ENCODE results near the gene VIPR1. TPM values are rescaled to one million over a fixed set of nuclear protein-coding genes. Genes with fewer than 3 reads are reported as not detected.
A peak's percentile ranks its signal among the peaks of the same experiment; 100 is the strongest.

Gene VIPR1
- total and polyA plus RNA-seq, 2 donors (not counting 1 experiment from before 2014, with no cell fraction given), result 0.11 TPM; not detected in 1

DNA sequence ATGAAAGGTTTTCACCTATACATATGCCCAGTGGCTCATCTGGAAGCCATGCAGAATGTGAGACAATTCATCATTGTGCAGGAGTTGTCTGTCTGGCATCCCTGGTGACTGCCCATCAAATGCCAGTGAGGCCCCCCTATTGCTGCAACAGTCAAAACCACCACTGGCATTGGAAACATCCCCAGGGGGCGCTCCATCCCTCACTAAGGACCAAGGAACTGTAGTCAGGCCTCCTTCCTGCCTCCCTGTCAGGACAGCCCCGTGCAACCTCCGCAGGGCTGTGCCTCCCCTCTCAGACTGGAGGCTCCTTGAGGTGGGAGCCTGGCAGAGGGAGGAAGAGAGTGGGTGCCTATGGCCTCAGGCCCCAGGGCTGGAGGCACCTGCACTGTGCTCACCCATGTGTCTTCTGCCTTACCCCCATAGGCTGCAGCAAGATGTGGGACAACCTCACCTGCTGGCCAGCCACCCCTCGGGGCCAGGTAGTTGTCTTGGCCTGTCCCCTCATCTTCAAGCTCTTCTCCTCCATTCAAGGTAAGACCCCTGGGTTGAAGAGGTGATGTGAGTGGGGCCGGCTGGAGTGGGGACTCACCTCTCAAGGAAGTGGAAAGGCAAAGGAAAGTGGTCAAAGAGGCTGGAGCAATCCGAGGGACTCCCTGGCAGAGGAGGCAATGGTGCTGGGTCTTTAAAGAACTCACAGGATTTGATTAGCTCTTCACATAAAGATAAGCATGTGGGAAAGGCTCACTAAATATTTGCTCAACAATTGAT lies 16.5 kb downstream of the VIPR1 start:
- no peaks in the 10 kb centered on the region for H3K27me3 ChIP-seq (ENCODE audit: control insufficient read depth, insufficient read depth, low read length)
- no peaks in the 10 kb centered on the region for H3K9me3 ChIP-seq (ENCODE audit: control insufficient read depth, insufficient read depth, low read depth, low read length)
- H2AFZ ChIP-seq (ENCODE audit: low read length), result no peak overlapping the region
- H3K9ac ChIP-seq (ENCODE audit: insufficient read depth, low read length), result no peak overlapping the region
- H3K4me3 ChIP-seq (replicated peaks in 1 of 4; ENCODE audit: control extremely low read depth in 1 of 4, insufficient read depth in 1 of 4, low read depth in 3 of 4, low read length in 4 of 4), result no peak overlapping the region
- no peaks in the 10 kb centered on the region for H3K79me2 ChIP-seq (ENCODE audit: control insufficient read depth, insufficient read depth, low read length)
- H3K4me1 ChIP-seq (ENCODE audit: control insufficient read depth, extremely low read depth, insufficient read depth, low read length), result no peaks in the 10 kb centered on the region
- no peaks in the 10 kb centered on the region for H3K36me3 ChIP-seq (ENCODE audit: control insufficient read depth, insufficient read depth, low read length)
- no peak overlapping the region for H3K27ac ChIP-seq (ENCODE audit: insufficient read depth, low read length)
- TF ChIP-seq EZH2 (IDR thresholded peaks at IDR 0.05; ENCODE audit: low read length, missing control alignments), result no peak
- peak in 1 of 2 donors; percentile 9 for TF ChIP-seq CTCF (conservative IDR thresholded peaks at IDR 0.05 in 1 of 2, IDR thresholded peaks at IDR 0.05 in 1 of 2; ENCODE audit: low read depth in 1 of 2, low read length in 2 of 2)
- no peak overlapping the region for H3K4me2 ChIP-seq (ENCODE audit: extremely low read depth, insufficient read depth, low read length)
- no peaks in the 10 kb centered on the region for H4K20me1 ChIP-seq (ENCODE audit: control insufficient read depth, extremely low read depth, insufficient read depth, low read length)
- no peak for DNase-seq (ENCODE audit: low read depth in 2 of 2)

DNA sequence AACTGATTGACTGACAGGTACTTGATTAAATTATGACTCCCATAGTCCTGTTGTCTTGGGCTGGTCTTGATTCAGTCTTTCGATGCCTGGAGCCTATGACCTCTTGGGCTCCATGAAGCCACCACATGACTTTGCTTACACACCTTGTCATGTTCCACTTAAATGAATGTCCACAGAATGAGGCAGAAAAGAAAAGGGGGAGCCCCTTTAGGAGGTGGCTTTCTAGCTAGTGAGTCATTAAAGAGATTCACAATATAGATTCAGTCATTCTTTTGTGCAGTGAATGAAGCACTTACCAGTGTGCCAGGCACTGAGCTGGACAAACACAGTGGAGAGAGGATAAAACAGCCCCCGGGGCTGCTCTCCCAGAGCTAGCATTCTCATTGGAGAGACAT lies 17.1 kb downstream of the VIPR1 start:
- H3K4me3 ChIP-seq (replicated peaks in 1 of 4; ENCODE audit: control extremely low read depth in 1 of 4, insufficient read depth in 1 of 4, low read depth in 3 of 4, low read length in 4 of 4), result no peak overlapping the region
- DNase-seq (ENCODE audit: low read depth in 2 of 2), result no peak

DNA sequence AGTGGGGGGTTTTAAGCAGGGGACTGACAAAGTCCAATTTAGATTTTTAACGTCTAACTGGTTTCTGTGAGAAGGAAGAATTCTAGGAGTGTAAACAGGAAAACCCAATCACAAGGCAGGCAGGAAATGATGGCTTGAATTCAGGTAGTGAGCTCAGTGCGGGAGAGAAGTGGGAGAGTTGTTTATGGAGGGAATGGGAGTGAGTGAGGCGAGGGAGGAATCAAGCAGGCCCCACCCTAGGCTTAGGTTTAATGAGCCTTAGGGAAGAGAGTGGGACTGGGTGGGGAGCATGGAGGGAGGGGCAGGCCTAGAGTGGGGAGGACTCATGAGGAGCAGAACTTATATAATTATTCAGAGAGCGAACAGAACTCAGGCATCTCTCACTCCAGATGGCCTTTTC lies 17.9 kb downstream of the VIPR1 start:
- H3K9me3 ChIP-seq (ENCODE audit: control insufficient read depth, insufficient read depth, low read depth, low read length), result no peaks in the 10 kb centered on the region
- no peak overlapping the region for H3K4me2 ChIP-seq (ENCODE audit: extremely low read depth, insufficient read depth, low read length)
- no peaks in the 10 kb centered on the region for H3K36me3 ChIP-seq (ENCODE audit: control insufficient read depth, insufficient read depth, low read length)
- no peaks in the 10 kb centered on the region for H3K79me2 ChIP-seq (ENCODE audit: control insufficient read depth, insufficient read depth, low read length)
- no peak overlapping the region for H3K27ac ChIP-seq (ENCODE audit: insufficient read depth, low read length)
- H3K27me3 ChIP-seq (ENCODE audit: control insufficient read depth, insufficient read depth, low read length), result no peaks in the 10 kb centered on the region
- no peaks in the 10 kb centered on the region for H4K20me1 ChIP-seq (ENCODE audit: control insufficient read depth, extremely low read depth, insufficient read depth, low read length)
- no peak overlapping the region for H3K9ac ChIP-seq (ENCODE audit: insufficient read depth, low read length)
- TF ChIP-seq EZH2 (IDR thresholded peaks at IDR 0.05; ENCODE audit: low read length, missing control alignments), result no peak
- no peak for TF ChIP-seq CTCF (conservative IDR thresholded peaks at IDR 0.05 in 1 of 2, IDR thresholded peaks at IDR 0.05 in 1 of 2; ENCODE audit: low read depth in 1 of 2, low read length in 2 of 2)
- DNase-seq (ENCODE audit: low read depth in 2 of 2), result no peak
- H3K4me3 ChIP-seq (replicated peaks in 1 of 4; ENCODE audit: control extremely low read depth in 1 of 4, insufficient read depth in 1 of 4, low read depth in 3 of 4, low read length in 4 of 4), result no peak overlapping the region
- H3K4me1 ChIP-seq (ENCODE audit: control insufficient read depth, extremely low read depth, insufficient read depth, low read length), result no peaks in the 10 kb centered on the region
- no peak overlapping the region for H2AFZ ChIP-seq (ENCODE audit: low read length)

More for the DNA sequence above, 17.1 kb downstream of the VIPR1 start:
- H3K79me2 ChIP-seq (ENCODE audit: control insufficient read depth, insufficient read depth, low read length), result no peaks in the 10 kb centered on the region
- H3K36me3 ChIP-seq (ENCODE audit: control insufficient read depth, insufficient read depth, low read length), result no peaks in the 10 kb centered on the region
- H3K9me3 ChIP-seq (ENCODE audit: control insufficient read depth, insufficient read depth, low read depth, low read length), result no peaks in the 10 kb centered on the region
- H3K4me2 ChIP-seq (ENCODE audit: extremely low read depth, insufficient read depth, low read length), result no peak overlapping the region
- no peak overlapping the region for H2AFZ ChIP-seq (ENCODE audit: low read length)
- no peak overlapping the region for H3K9ac ChIP-seq (ENCODE audit: insufficient read depth, low read length)
- TF ChIP-seq CTCF (conservative IDR thresholded peaks at IDR 0.05 in 1 of 2, IDR thresholded peaks at IDR 0.05 in 1 of 2; ENCODE audit: low read depth in 1 of 2, low read length in 2 of 2), result no peak
- no peak for TF ChIP-seq EZH2 (IDR thresholded peaks at IDR 0.05; ENCODE audit: low read length, missing control alignments)
- no peaks in the 10 kb centered on the region for H4K20me1 ChIP-seq (ENCODE audit: control insufficient read depth, extremely low read depth, insufficient read depth, low read length)
- no peak overlapping the region for H3K27ac ChIP-seq (ENCODE audit: insufficient read depth, low read length)
- no peaks in the 10 kb centered on the region for H3K27me3 ChIP-seq (ENCODE audit: control insufficient read depth, insufficient read depth, low read length)
- no peaks in the 10 kb centered on the region for H3K4me1 ChIP-seq (ENCODE audit: control insufficient read depth, extremely low read depth, insufficient read depth, low read length)
